SK-N-SH treated with all-trans-retinoic acid at 6 μM for 48 hours (cell line): ENCODE data around the gene HPRT1.
A peak's percentile ranks its signal among the peaks of the same experiment; 100 is the strongest.

ENCODE experiments used
- ATAC-seq: fragments of 200-7000 bp; cut with Tn5 transposase; 3 replicates; pipeline ENCODE4 v1.9.1; 2020; ENCODE audit warnings: mild to moderate bottlenecking, moderate library complexity
- ARNTL ChIP-seq: fragments of 450-650 bp; formaldehyde crosslinking; IDR thresholded peaks from 2 replicates; pipeline ENCODE4 v1.5.0; 2020; ENCODE audit warnings: low read depth, mild to moderate bottlenecking, moderate library complexity, borderline replicate concordance
- BACH2 ChIP-seq: fragments of 250-450 bp; sonication (Bioruptor Pico); IDR thresholded peaks from 2 replicates; pipeline ENCODE4 v1.9.0; 2021; ENCODE audit warnings: mild to moderate bottlenecking, borderline replicate concordance
- CSDC2 ChIP-seq: fragments of 250-450 bp; sonication (Bioruptor Pico); IDR thresholded peaks from 2 replicates; pipeline ENCODE4 v1.5.0; 2020; ENCODE audit warnings: mild to moderate bottlenecking, moderate library complexity
- ESRRG ChIP-seq: fragments of 250-450 bp; sonication (Bioruptor Pico); IDR thresholded peaks from 2 replicates; pipeline ENCODE4 v1.6.1; 2021; ENCODE audit warnings: mild to moderate bottlenecking
- ISL1 ChIP-seq: fragments of 250-450 bp; sonication (Bioruptor Pico); IDR thresholded peaks from 2 replicates; pipeline ENCODE4 v2.1.2; 2022; ENCODE audit warnings: mild to moderate bottlenecking, moderate library complexity
- OSR1 ChIP-seq: fragments of 250-450 bp; sonication (Bioruptor Pico); IDR thresholded peaks from 2 replicates; pipeline ENCODE4 v1.8.0; 2022; ENCODE audit warnings: moderate library complexity, mild to moderate bottlenecking, inconsistent platforms
- PATZ1 ChIP-seq: fragments of 250-450 bp; sonication (Bioruptor Pico); IDR thresholded peaks from 2 replicates; pipeline ENCODE4 v1.8.0; 2020; ENCODE audit warnings: mild to moderate bottlenecking, moderate library complexity, borderline replicate concordance
- RARB ChIP-seq: fragments of 250-450 bp; sonication (Bioruptor Pico); IDR thresholded peaks from 2 replicates; pipeline ENCODE4 v1.8.0; 2021; ENCODE audit warnings: mild to moderate bottlenecking, moderate library complexity
- TCF4 ChIP-seq: fragments of 250-450 bp; sonication (Bioruptor Pico); IDR thresholded peaks from 2 replicates; pipeline ENCODE4 v1.8.0; 2021; ENCODE audit warnings: mild to moderate bottlenecking, moderate library complexity, borderline replicate concordance
- ZFP3 ChIP-seq: fragments of 250-450 bp; sonication (Bioruptor Pico); IDR thresholded peaks from 2 replicates; pipeline ENCODE4 v1.5.0; 2020; ENCODE audit warnings: mild to moderate bottlenecking, moderate library complexity
- ZFP30 ChIP-seq: fragments of 450-650 bp; formaldehyde crosslinking; IDR thresholded peaks from 2 replicates; pipeline ENCODE4 v1.5.0; 2022; ENCODE audit warnings: mild to moderate bottlenecking, moderate library complexity
- ZNF70 ChIP-seq: fragments of 450-650 bp; formaldehyde crosslinking; IDR thresholded peaks from 2 replicates; pipeline ENCODE4 v1.5.0; 2020; ENCODE audit warnings: mild to moderate bottlenecking, moderate library complexity
- ZNF8 ChIP-seq: fragments of 450-650 bp; formaldehyde crosslinking; IDR thresholded peaks from 2 replicates; pipeline ENCODE4 v1.5.0; 2020; ENCODE audit warnings: mild to moderate bottlenecking, moderate library complexity
- TF ChIP-seq, protein P1 (sequence below): fragments of 250-450 bp; sonication (Bioruptor Pico); IDR thresholded peaks from 2 replicates; pipeline ENCODE4 v1.5.0; 2020; ENCODE audit warnings: mild to moderate bottlenecking, moderate library complexity
- TF ChIP-seq, protein P2 (sequence below): fragments of 250-450 bp; sonication (Bioruptor Pico); IDR thresholded peaks from 2 replicates; pipeline ENCODE4 v1.5.1; 2021; ENCODE audit warnings: mild to moderate bottlenecking, moderate library complexity
- TF ChIP-seq, protein P3 (sequence below): fragments of 250-450 bp; sonication (Bioruptor Pico); IDR thresholded peaks from 2 replicates; pipeline ENCODE4 v1.5.1; 2020; ENCODE audit warnings: low read depth, mild to moderate bottlenecking, moderate library complexity

The HPRT1 gene

GRCh38 chrX:134423606-134424005 is 36.4 kb upstream of the HPRT1 start:
- ATAC-seq: peak; percentile 78
- TF ChIP-seq ZFP3 (no peak), RARB (CRISPR knock-in tag) (no peak), ARNTL (CRISPR knock-in tag) (no peak), ZNF8 (CRISPR knock-in tag) (no peak)
- TF ChIP-seq, protein P1, sequence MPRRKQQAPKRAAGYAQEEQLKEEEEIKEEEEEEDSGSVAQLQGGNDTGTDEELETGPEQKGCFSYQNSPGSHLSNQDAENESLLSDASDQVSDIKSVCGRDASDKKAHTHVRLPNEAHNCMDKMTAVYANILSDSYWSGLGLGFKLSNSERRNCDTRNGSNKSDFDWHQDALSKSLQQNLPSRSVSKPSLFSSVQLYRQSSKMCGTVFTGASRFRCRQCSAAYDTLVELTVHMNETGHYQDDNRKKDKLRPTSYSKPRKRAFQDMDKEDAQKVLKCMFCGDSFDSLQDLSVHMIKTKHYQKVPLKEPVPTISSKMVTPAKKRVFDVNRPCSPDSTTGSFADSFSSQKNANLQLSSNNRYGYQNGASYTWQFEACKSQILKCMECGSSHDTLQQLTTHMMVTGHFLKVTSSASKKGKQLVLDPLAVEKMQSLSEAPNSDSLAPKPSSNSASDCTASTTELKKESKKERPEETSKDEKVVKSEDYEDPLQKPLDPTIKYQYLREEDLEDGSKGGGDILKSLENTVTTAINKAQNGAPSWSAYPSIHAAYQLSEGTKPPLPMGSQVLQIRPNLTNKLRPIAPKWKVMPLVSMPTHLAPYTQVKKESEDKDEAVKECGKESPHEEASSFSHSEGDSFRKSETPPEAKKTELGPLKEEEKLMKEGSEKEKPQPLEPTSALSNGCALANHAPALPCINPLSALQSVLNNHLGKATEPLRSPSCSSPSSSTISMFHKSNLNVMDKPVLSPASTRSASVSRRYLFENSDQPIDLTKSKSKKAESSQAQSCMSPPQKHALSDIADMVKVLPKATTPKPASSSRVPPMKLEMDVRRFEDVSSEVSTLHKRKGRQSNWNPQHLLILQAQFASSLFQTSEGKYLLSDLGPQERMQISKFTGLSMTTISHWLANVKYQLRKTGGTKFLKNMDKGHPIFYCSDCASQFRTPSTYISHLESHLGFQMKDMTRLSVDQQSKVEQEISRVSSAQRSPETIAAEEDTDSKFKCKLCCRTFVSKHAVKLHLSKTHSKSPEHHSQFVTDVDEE: no peak

DNA sequence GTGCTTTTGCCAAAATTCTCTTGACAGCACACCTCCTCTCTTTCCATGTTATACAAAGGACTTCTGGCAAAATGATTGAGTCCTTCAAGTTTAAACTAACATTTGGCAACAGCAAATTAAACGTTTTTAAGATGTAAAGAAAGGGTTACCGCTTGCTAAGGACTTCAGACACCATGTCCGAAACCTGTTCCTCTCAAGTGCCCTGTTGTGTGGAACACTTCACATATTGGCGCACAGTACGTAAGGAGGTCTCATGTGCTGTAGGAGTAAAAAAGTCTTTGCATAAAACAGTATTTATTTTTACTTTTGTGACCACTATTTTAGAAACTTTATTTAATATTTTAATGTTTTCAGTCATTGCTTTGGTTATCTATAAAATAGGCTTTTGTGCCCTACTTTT is 33.7 kb upstream of the HPRT1 start:
- TF ChIP-seq CSDC2 (CRISPR knock-in tag) (no peak), ZFP30 (CRISPR knock-in tag) (no peak), BACH2 (CRISPR knock-in tag) (no peak), ESRRG (no peak), RARB (CRISPR knock-in tag) (no peak), OSR1 (CRISPR knock-in tag) (no peak)
- TF ChIP-seq, protein P2, sequence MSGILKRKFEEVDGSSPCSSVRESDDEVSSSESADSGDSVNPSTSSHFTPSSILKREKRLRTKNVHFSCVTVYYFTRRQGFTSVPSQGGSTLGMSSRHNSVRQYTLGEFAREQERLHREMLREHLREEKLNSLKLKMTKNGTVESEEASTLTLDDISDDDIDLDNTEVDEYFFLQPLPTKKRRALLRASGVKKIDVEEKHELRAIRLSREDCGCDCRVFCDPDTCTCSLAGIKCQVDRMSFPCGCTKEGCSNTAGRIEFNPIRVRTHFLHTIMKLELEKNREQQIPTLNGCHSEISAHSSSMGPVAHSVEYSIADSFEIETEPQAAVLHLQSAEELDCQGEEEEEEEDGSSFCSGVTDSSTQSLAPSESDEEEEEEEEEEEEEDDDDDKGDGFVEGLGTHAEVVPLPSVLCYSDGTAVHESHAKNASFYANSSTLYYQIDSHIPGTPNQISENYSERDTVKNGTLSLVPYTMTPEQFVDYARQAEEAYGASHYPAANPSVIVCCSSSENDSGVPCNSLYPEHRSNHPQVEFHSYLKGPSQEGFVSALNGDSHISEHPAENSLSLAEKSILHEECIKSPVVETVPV (CRISPR knock-in tag): no peak
- ATAC-seq: no peak

- TF ChIP-seq ISL1 (CRISPR knock-in tag) (peak; percentile 40; the same call in 1 of the 2 replicates), PATZ1 (no peak), ZNF70 (CRISPR knock-in tag) (no peak), CSDC2 (CRISPR knock-in tag) (no peak)
- TF ChIP-seq, protein P2 (CRISPR knock-in tag): no peak
- peak; percentile 91 for ATAC-seq
Measured at GRCh38 chrX:134431894-134432293, 28.1 kb upstream of the HPRT1 start.

- no peak for ATAC-seq
- TF ChIP-seq TCF4 (CRISPR knock-in tag) (no peak), PATZ1 (no peak), OSR1 (CRISPR knock-in tag) (no peak), ARNTL (CRISPR knock-in tag) (no peak), ZFP30 (CRISPR knock-in tag) (no peak)
- TF ChIP-seq, protein P3, sequence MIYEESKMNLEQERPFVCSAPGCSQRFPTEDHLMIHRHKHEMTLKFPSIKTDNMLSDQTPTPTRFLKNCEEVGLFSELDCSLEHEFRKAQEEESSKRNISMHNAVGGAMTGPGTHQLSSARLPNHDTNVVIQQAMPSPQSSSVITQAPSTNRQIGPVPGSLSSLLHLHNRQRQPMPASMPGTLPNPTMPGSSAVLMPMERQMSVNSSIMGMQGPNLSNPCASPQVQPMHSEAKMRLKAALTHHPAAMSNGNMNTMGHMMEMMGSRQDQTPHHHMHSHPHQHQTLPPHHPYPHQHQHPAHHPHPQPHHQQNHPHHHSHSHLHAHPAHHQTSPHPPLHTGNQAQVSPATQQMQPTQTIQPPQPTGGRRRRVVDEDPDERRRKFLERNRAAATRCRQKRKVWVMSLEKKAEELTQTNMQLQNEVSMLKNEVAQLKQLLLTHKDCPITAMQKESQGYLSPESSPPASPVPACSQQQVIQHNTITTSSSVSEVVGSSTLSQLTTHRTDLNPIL (CRISPR knock-in tag): no peak
Measured at GRCh38 chrX:134435894-134436293, 24.1 kb upstream of the HPRT1 start.
